ENCODE data around the gene RNF187.

GRCh38 chr1:228507961-228508652 is 20.9 kb downstream of the RNF187 start:
- no peak for TF ChIP-seq MAX (IDR thresholded peaks at IDR 0.05)
- no peak for TF ChIP-seq RAD21 (IDR thresholded peaks at IDR 0.05; ENCODE audit: low read depth)
- no peak for TF ChIP-seq POLR2A (IDR thresholded peaks at IDR 0.05; ENCODE audit: borderline replicate concordance, extremely low read depth, insufficient read depth, insufficient read length)
- TF ChIP-seq CTCF (IDR thresholded peaks at IDR 0.05 in 2 of 3, conservative IDR thresholded peaks at IDR 0.05 in 1 of 3; ENCODE audit: borderline replicate concordance in 1 of 3, insufficient read depth in 1 of 3, low read depth in 2 of 3, low read length in 2 of 3) = no peak
- TF ChIP-seq POLR2AphosphoS5 (IDR thresholded peaks at IDR 0.05; ENCODE audit: low read depth, low read length) = no peak
- TF ChIP-seq SIN3A (IDR thresholded peaks at IDR 0.05; ENCODE audit: low read depth) = no peak
- TF ChIP-seq TCF7L2 (IDR thresholded peaks at IDR 0.05; ENCODE audit: borderline replicate concordance, extremely low read depth, insufficient read depth, insufficient read length) = no peak
- TF ChIP-seq REST (IDR thresholded peaks at IDR 0.05; ENCODE audit: low read depth) = no peak
- no peak for TF ChIP-seq ZBTB33 (IDR thresholded peaks at IDR 0.05; ENCODE audit: extremely low read depth, insufficient replicate concordance, low read length)
- no peak for TF ChIP-seq EZH2phosphoT487 (IDR thresholded peaks at IDR 0.05; ENCODE audit: borderline replicate concordance)
- no peak for TF ChIP-seq CEBPB (IDR thresholded peaks at IDR 0.05; ENCODE audit: low read depth)
- TF ChIP-seq ZNF274 (IDR thresholded peaks at IDR 0.05; ENCODE audit: low read depth, low read length) = no peak
- no peak for TF ChIP-seq SRF (IDR thresholded peaks at IDR 0.05; ENCODE audit: low read depth)

All from HCT116 (cell line).